IMR-90 (cell line): ENCODE data around the gene LMX1A. TPM values are rescaled to one million over a fixed set of nuclear protein-coding genes. Genes with fewer than 3 reads are reported as not detected.

Source experiments
- ATAC-seq: fragments of 200-7000 bp; cut with Tn5 transposase; 2 replicates; pipeline ENCODE4 v1.9.1; 2020; ENCODE audit warnings: low read depth, mild to moderate bottlenecking, moderate library complexity
- BruUV-seq: library from RNA; stranded (reverse); fragments of 400-500 nt; replicated peaks from 2 replicates; lab custom pipeline; 2021; lab: Mats Ljungman, UMichigan
- CTCF ChIA-PET: fragments of 300-600 bp; formaldehyde crosslinking; extraction: SDS; loops from one replicate; lab custom pipeline; 2021; ENCODE audit warnings: antibody characterized with exemption; lab: Yijun Ruan, JAX
- POLR2A ChIA-PET: fragments of 300-600 bp; sonication (Branson Sonifier 250); formaldehyde crosslinking; loops from one replicate; lab custom pipeline; 2022; ENCODE audit warnings: antibody characterized with exemption; ENCODE audit not compliant: unreplicated experiment; lab: Charles Lee
- DNase-seq: peaks from one replicate; pipeline ENCODE4 v3.0.0; 2013
- H2AFZ ChIP-seq: replicated peaks from 2 replicates; pipeline ENCODE3; 2013; ENCODE audit warnings: low read length, mild to moderate bottlenecking; ENCODE audit not compliant: poor library complexity
- H2AK5ac ChIP-seq: 2 replicates; pipeline ENCODE4 v1.6.1; 2013; ENCODE audit warnings: low read depth, low read length, inconsistent platforms
- H2AK9ac ChIP-seq: replicated peaks from 2 replicates; pipeline ENCODE3; 2013; ENCODE audit warnings: mild to moderate bottlenecking, low read depth, low read length, moderate library complexity; ENCODE audit not compliant: poor library complexity
- H2BK120ac ChIP-seq: 2 replicates; pipeline ENCODE4 v1.6.1; 2013; ENCODE audit warnings: low read depth, low read length, inconsistent platforms
- H2BK15ac ChIP-seq: 3 replicates; pipeline ENCODE4 v1.6.1; 2013; ENCODE audit warnings: low read depth, low read length, inconsistent platforms
- H2BK20ac ChIP-seq: 2 replicates; pipeline ENCODE4 v1.6.1; 2013; ENCODE audit warnings: low read depth, mild to moderate bottlenecking, inconsistent platforms, low read length, moderate library complexity
- H2BK5ac ChIP-seq: 2 replicates; pipeline ENCODE4 v1.6.1; 2013; ENCODE audit warnings: mild to moderate bottlenecking, low read depth, low read length, inconsistent platforms; ENCODE audit not compliant: poor library complexity, severe bottlenecking
- H3K14ac ChIP-seq: replicated peaks from 2 replicates; pipeline ENCODE4 v1.6.1; 2013; ENCODE audit warnings: low read depth, low read length, inconsistent platforms
- H3K18ac ChIP-seq: 2 replicates; pipeline ENCODE4 v1.6.1; 2013; ENCODE audit warnings: low read depth, low read length, control low read depth
- H3K23ac ChIP-seq: 2 replicates; pipeline ENCODE4 v1.6.1; 2013; ENCODE audit warnings: low read depth, low read length, inconsistent platforms
- H3K27ac ChIP-seq: 2 replicates; pipeline ENCODE4 v1.5.1; 2013; ENCODE audit warnings: mild to moderate bottlenecking, control low read depth, low read length; ENCODE audit not compliant: insufficient read depth
- H3K27me3 ChIP-seq: 2 replicates; pipeline ENCODE4 v1.6.1; 2013; ENCODE audit warnings: low read length; ENCODE audit not compliant: control insufficient read depth, insufficient read depth
- H3K36me3 ChIP-seq: 2 replicates; pipeline ENCODE4 v1.6.1; 2013; ENCODE audit warnings: low read length, mixed read lengths; ENCODE audit not compliant: control insufficient read depth, insufficient read depth
- H3K4ac ChIP-seq: 2 replicates; pipeline ENCODE4 v1.6.1; 2013; ENCODE audit warnings: low read depth, low read length, inconsistent platforms
- H3K4me1 ChIP-seq: 2 replicates; pipeline ENCODE4 v1.6.1; 2013; ENCODE audit warnings: low read length, mixed read lengths; ENCODE audit not compliant: control insufficient read depth, insufficient read depth
- H3K4me2 ChIP-seq: 2 replicates; pipeline ENCODE4 v1.6.1; 2013; ENCODE audit warnings: low read depth, mild to moderate bottlenecking, control low read depth, low read length, moderate library complexity
- H3K4me3 ChIP-seq: 2 replicates; pipeline ENCODE4 v1.5.1; 2013; ENCODE audit warnings: low read depth, mild to moderate bottlenecking, control low read depth, low read length, moderate library complexity; ENCODE audit not compliant: insufficient read depth
- H3K56ac ChIP-seq: 2 replicates; pipeline ENCODE4 v1.6.1; 2013; ENCODE audit warnings: low read length, inconsistent platforms; ENCODE audit not compliant: insufficient read depth; ENCODE audit errors: extremely low read depth
- H3K79me1 ChIP-seq, 2 experiments: 2 replicates each; pipeline ENCODE4 v1.6.1; 2013; ENCODE audit warnings: low read length in 2 of 2, inconsistent platforms in 1 of 2, low read depth in 1 of 2
- H3K9ac ChIP-seq: 2 replicates; pipeline ENCODE4 v1.6.1; 2013; ENCODE audit warnings: low read depth, low read length, control low read depth
- H3K9me1 ChIP-seq: 2 replicates; pipeline ENCODE4 v1.6.1; 2013; ENCODE audit warnings: low read length, inconsistent platforms; ENCODE audit not compliant: insufficient read depth
- H3K9me3 ChIP-seq: 2 replicates; pipeline ENCODE4 v1.6.1; 2013; ENCODE audit warnings: low read length; ENCODE audit not compliant: control insufficient read depth, insufficient read depth
- H4K20me1 ChIP-seq: 2 replicates; pipeline ENCODE4 v1.6.1; 2013; ENCODE audit warnings: low read length, inconsistent platforms; ENCODE audit not compliant: insufficient read depth
- H4K5ac ChIP-seq: 2 replicates; pipeline ENCODE4 v1.6.1; 2013; ENCODE audit warnings: mild to moderate bottlenecking, low read depth, low read length, control low read depth
- H4K8ac ChIP-seq, 2 experiments: 2 replicates each; pipeline ENCODE4 v1.6.1; 2013; ENCODE audit warnings: low read depth in 2 of 2, low read length in 2 of 2, control low read depth in 1 of 2, inconsistent platforms in 1 of 2
- H4K91ac ChIP-seq: 2 replicates; pipeline ENCODE4 v1.6.1; 2013; ENCODE audit warnings: low read depth, low read length, inconsistent platforms; ENCODE audit not compliant: insufficient read depth
- CEBPB ChIP-seq: IDR thresholded peaks from 2 replicates; pipeline ENCODE4 v1.6.1; 2012; ENCODE audit warnings: low read depth, low read length, improper control_type of control experiment
- CHD1 ChIP-seq: IDR thresholded peaks from 2 replicates; pipeline ENCODE4 v1.6.1; 2012; ENCODE audit warnings: low read depth, low read length, improper control_type of control experiment
- CTCF ChIP-seq: conservative IDR thresholded peaks from 2 replicates; pipeline ENCODE4 v1.5.1; 2012; ENCODE audit warnings: mild to moderate bottlenecking, low read depth, low read length, improper control_type of control experiment
- ELK1 ChIP-seq: fragments of 150-350 bp; IDR thresholded peaks from 2 replicates; pipeline ENCODE4 v1.6.1; 2016; ENCODE audit warnings: low read depth, mild to moderate bottlenecking, low read length, moderate library complexity, borderline replicate concordance
- FOS ChIP-seq: fragments of 150-350 bp; IDR thresholded peaks from 2 replicates; pipeline ENCODE4 v1.6.1; 2016; ENCODE audit warnings: low read depth, low read length
- MAFK ChIP-seq: IDR thresholded peaks from 2 replicates; pipeline ENCODE4 v1.6.1; 2012; ENCODE audit warnings: low read depth, low read length, improper control_type of control experiment
- MXI1 ChIP-seq: IDR thresholded peaks from 2 replicates; pipeline ENCODE4 v1.6.1; 2012; ENCODE audit warnings: low read depth, mild to moderate bottlenecking, low read length, moderate library complexity, borderline replicate concordance
- NFE2L2 ChIP-seq: fragments of 150-350 bp; IDR thresholded peaks from 2 replicates; pipeline ENCODE4 v1.6.1; 2016; ENCODE audit warnings: low read depth, mild to moderate bottlenecking, low read length
- POLR2A ChIP-seq: IDR thresholded peaks from 2 replicates; pipeline ENCODE4 v1.6.1; 2012; ENCODE audit warnings: mild to moderate bottlenecking, low read depth, low read length
- RAD21 ChIP-seq: IDR thresholded peaks from 2 replicates; pipeline ENCODE4 v1.6.1; 2012; ENCODE audit warnings: low read length, improper control_type of control experiment
- RCOR1 ChIP-seq: IDR thresholded peaks from 2 replicates; pipeline ENCODE4 v1.6.1; 2012; ENCODE audit warnings: mild to moderate bottlenecking, low read length, improper control_type of control experiment; ENCODE audit not compliant: insufficient replicate concordance
- RFX5 ChIP-seq: IDR thresholded peaks from 2 replicates; pipeline ENCODE4 v1.8.0; 2012; ENCODE audit warnings: low read depth, mild to moderate bottlenecking, low read length, moderate library complexity
- SMC3 ChIP-seq: fragments of 150-350 bp; IDR thresholded peaks from 2 replicates; pipeline ENCODE4 v1.6.1; 2016; ENCODE audit warnings: low read depth, mild to moderate bottlenecking, antibody characterized with exemption, low read length, moderate library complexity
- USF2 ChIP-seq: fragments of 150-350 bp; IDR thresholded peaks from 2 replicates; pipeline ENCODE4 v1.6.1; 2017; ENCODE audit warnings: mild to moderate bottlenecking, antibody characterized with exemption, low read length, low read depth
- WGBS, 2 experiments: methylation state at CpG; one replicate each; pipeline versions ENCODE4 v1.1.5 to v1.1.7; 2013; ENCODE audit warnings: missing lambda C conversion rate in 2 of 2; ENCODE audit not compliant: insufficient read length in 1 of 2; ENCODE audit errors: extremely low coverage in 2 of 2; 5-methylcytosine and 5-hydroxymethylcytosine counted together
- dilution Hi-C: fragments of 300-500 bp; cut with HindIII; formaldehyde crosslinking; loops from one replicate; pipeline ENCODE4 v1.14.3; 2018; ENCODE audit warnings: low sequenced_read_pairs; ENCODE audit not compliant: unreplicated experiment
- in situ Hi-C: fragments of 300-500 bp; cut with MboI; formaldehyde crosslinking; loops from 3 replicates; pipeline ENCODE4 v1.14.3; 2019; ENCODE audit warnings: low sequenced_read_pairs, inconsistent platforms, mixed read lengths
- intact Hi-C: fragments of 100-400 bp; cut with micrococcal nuclease; formaldehyde crosslinking; loops from 2 replicates; pipeline ENCODE4 v1.10.0; 2022
- polyA plus RNA-seq, 3 experiments: library from polyadenylated mRNA; depleted of rRNA; stranded (reverse); fragments of >200 nt; gene quantifications; 2 replicates each; pipeline ENCODE4 v1.2.3, GENCODE V29; 2012; ENCODE audit warnings: low replicate concordance in 1 of 3
- total RNA-seq: library from RNA; depleted of rRNA; stranded (reverse); fragments of >200 nt; gene quantifications from 2 replicates; pipeline ENCODE4 v1.2.3, GENCODE V29; 2012

LMX1A gene
- total and polyA plus RNA-seq, 2 of the 4 experiments (the other 2 are of a cell fraction), result not detected

GRCh38 chr1:165395901-165396300, 39.4 kb upstream of the LMX1A start:
- Histone ChIP-seq H2BK5ac (no peak overlapping the region), H3K9me1 (no peaks in the 10 kb centered on the region), H3K4me2 (no peak overlapping the region), H2BK15ac (no peak overlapping the region), H3K9me3 (no peaks in the 10 kb centered on the region), H3K36me3 (no peaks in the 10 kb centered on the region), H2BK120ac (no peak overlapping the region), H2AFZ (no peak overlapping the region), H3K9ac (no peak overlapping the region), H3K27ac (no peak overlapping the region), H3K4me3 (no peak overlapping the region), H4K5ac (no peak overlapping the region), H3K4ac (no peak overlapping the region), H3K18ac (no peak overlapping the region), H3K23ac (no peak overlapping the region), H3K4me1 (no peaks in the 10 kb centered on the region), H3K27me3 (peaks cover 10% of the 10 kb centered on the region), H2AK9ac (no peak overlapping the region), H2AK5ac (no peak overlapping the region), H4K20me1 (no peaks in the 10 kb centered on the region), H3K56ac (no peak overlapping the region), H4K8ac (no peak overlapping the region), H2BK20ac (no peak overlapping the region), H3K14ac (no peak overlapping the region), H4K91ac (no peak overlapping the region), H3K79me1 (no peaks in the 10 kb centered on the region)
- ATAC-seq, result no peak
- dilution Hi-C loops, result loop anchor here (25.0 kb wide), 1 partner anchor 191 kb away; no protein-coding TSS in a partner anchor
- TF ChIP-seq CHD1 (no peak), MAFK (no peak), RCOR1 (no peak), ELK1 (no peak), USF2 (no peak), CTCF (no peak), NFE2L2 (no peak), RFX5 (no peak), SMC3 (no peak), CEBPB (no peak), RAD21 (no peak), FOS (no peak), MXI1 (no peak), POLR2A (no peak)
- CTCF ChIA-PET, result interaction anchor here (1.3 kb wide), 1 partner anchor 196 kb away, joined by 4 read pairs; no protein-coding TSS in a partner anchor
- in situ Hi-C loops, result loop anchor here (25.0 kb wide), 1 partner anchor 541 kb away; no protein-coding TSS in a partner anchor
- POLR2A ChIA-PET, result no interaction called here
- BruUV-seq, result no TSS peak
- intact Hi-C loops, result no loop called here
- no CpG with 5 or more reads among the region's 4 CpGs for WGBS, 2 experiments
- no peak for DNase-seq
